Stimulated activated CD4-positive, alpha-beta T cell treated with anti-CD3 and anti-CD28 coated beads, Interleukin-1b, Interleukin-23, amount 100 ng/mL, for 48 hours (primary cell): Measurements from ENCODE around the gene DRD4.

Experiments
- DNase-seq: peaks from one replicate; pipeline ENCODE4 v3.0.0-alpha.2; 2020

Gene DRD4

DNA sequence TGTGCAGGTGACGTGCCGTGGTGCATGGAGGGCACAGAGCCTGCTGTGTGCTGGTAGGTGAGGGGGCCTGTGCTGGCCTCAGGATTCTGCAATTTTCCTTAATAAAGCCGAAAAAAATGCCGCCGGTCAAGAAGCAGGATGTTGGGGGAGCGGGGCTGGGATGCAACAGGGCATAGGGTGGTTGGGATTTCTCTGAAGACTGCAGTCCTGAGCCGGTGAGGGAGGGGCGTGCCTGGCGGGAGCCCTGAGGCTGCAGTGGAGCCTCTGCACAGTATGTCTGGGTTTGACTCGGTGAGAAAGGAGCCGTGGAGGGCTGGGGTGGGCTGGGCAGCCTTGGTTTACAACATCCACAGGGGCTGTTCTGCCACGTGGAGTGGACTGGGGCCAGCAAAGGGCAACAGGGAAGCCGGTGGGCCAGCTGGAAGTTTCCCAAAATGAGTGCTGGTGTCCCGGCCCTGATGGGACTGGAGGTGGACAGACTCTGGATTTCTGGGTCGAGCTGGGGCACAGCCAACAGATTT is 13.7 kb upstream of the DRD4 start:
- no peak for DNase-seq

DNA sequence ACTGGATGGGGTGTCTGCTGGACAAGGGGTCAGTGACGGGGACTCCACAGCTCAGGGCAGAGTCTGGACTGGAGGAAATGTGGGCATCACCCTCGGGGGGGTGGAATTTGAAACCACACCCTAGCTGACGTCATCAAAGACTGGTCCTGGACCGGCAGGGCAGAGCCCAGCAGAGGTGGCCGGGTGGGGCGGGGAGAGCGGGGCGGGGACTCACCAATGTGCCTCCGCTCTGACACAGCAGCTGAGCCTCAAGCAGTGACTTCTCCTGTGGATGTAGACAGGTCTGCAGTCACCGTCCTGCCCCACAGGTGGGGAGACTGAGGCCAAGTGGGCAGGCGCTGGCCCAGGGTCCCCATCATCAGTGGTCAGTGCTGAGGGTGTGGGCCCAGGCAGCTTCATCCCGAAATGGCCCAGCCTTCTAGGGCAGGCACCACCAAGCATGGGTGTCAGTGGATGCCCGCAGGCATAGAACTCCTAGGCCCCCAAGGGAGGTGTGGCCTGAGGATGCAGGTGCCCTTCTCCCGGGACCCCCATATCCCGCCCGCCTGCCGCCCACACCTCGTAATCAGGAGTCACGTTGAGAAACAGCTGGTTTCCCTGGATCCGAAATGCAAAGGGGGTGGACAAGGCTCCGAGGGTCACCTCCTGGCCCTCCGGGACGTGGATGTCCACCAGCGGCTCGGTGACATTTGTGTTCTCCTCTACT is 12.9 kb upstream of the DRD4 start:
- no peak for DNase-seq

DNA sequence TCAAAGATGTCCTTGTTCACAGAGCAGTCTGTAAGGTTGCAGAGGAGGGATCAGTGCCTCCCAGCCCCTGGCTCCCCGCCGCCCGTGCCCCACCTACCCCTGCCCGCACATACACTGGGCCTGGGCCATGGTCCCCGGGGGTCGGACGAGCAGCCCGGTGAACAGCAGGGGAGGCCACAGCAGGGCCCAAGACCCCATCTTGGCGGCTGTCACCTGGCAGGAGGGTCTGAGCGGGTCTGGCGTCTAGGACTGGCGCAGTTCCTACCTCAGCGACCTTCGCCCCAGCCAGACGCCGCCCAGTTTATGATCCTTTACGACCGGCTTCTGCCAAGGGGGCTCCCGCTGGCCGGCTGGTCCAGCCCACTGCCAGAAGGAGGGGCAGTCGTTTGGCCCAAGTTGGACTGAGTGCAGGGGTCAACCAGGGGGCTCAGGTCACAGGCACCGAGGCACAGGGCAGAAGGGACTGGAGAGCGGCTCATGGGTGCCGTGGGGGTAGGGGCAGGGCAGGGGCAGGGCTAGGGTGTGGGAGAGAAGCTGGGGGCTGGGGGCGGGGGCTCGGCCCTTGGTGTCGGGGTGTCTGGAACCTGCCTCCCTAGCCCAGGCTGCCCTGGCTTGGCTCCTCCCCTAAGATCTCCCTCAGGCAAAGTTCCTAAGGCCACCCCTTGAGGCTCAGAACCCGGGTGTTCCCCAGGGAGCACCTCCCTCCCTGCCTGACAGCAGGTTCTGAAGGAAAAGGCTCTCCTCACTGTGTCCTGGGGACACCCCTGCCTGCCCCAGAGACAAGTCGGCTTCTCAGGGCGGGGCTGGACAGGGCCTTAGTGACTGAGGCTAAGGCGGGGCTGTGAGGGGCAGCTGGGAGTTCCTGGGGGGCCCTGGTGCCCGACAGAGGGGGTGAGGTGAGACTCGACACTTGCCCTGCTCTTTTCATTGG is 12.1 kb upstream of the DRD4 start, which contains the start of gene CDHR5:
Gene CDHR5 (minus strand): TSS at position 251 of the 931 bp plus-strand sequence. CDS start 53 bp downstream, at position 198.
- no peak for DNase-seq

DNA sequence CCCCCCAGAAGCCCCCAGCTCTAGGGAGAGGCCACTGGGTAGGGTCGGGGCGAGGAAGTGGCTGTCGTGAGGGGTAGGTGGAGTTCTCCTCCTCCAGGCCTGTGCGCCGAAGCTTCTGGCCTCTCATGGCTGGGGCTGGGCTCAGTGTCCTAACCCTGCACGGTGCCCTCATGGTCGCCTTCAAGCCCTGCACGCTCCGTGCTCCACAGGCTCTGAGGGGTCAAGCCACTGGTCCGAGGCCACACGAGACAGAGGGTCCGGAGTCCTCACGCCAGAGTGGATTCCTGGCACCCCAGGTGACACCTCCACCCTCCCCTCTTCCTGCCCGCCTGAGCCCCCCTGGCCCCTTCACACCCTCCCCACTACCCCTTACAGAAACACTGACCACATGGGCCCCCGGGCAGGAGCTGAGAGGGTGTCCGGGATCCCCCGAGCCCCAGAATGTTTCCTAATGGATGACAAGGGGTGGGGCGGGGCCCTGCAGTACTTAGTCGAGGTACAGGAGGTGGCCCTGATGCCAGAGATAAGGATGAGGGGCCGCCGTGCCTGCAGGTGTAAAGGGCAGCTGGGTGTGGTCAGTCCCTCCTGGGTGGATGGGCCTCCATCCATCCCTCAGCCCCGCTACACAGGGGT is 11.3 kb upstream of the DRD4 start:
- DNase-seq = no peak

DNA sequence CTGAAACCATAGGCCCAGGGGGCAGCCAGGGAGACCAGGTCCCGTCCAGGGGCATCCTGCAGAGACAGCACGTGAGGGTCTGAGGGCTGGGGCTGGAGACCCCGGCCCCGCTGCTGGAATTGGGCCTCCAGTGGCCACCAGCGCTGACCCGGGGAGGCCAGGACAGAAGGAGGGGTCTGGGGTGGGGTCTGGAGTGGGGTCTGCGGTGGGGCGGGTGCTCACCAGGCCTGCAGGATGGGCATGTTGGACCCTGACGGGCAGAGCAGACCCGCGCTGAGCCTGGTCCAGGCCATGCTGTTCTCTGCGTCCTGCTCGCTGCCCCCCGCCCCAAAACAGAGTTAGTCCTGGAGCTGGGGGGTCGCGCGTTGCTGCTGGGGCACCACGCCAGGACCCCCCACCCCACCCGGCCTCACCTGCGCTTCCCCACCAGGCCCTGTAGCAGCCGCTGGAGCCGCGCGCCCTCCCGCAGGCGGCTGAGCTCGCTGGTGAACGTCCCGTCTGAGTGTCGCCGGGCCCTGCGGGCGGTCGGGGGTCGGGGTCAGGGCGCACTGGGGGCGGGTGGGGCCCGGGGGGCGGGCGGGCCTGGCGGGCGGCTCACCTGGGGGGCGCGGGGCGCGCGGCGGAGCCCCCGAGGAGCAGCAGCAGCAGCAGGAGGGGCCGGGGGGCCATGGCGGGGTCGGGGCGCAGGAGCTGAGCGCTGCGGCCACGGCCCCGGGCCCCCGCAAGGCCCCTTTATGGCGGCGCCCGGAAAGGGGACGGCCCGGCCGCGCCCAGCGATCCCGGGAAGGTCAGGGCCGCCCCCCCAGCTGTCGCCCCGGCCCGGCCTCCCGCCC is 10.4 kb upstream of the DRD4 start, which contains the start of gene SCT:
Gene SCT (minus strand): TSS at position 707 of the 833 bp plus-strand sequence. CDS start 38 bp downstream, at position 669.
- DNase-seq = no peak

DNA sequence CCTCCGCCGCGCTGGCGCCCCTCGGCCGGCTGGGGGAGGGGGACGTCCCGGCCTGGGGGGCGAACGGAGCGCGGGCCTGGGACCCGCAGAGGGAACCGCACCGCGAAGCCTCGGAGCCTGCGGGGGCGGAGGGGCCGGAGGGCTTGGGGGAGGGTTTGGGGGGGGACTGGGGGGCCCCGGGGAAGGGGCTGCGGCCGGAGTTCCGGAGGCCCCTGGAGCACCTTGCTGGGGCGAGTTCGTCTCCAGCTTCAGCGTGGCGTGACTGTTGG is 9.8 kb upstream of the DRD4 start:
- no peak for DNase-seq

DNA sequence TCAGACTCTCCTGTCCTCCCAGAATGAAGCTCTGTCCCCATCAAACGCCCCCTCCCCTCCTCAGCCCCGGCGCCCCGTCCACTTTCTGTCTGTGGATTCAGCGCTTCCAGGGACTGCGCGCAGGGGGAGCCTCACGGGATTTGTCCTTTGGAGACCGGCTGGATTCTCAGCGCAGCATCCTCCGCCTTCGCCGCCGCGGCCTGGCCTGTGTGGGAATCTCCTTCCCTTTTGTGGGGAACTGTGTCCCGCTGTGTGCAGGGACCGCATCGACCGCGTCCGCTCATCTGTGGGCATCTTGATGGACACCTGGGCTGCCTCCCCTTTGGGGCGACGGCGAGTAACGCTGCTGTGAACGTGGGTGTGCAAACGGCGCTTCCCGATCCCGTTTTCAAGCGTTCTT is 9.0 kb upstream of the DRD4 start:
- DNase-seq = no peak

DNA sequence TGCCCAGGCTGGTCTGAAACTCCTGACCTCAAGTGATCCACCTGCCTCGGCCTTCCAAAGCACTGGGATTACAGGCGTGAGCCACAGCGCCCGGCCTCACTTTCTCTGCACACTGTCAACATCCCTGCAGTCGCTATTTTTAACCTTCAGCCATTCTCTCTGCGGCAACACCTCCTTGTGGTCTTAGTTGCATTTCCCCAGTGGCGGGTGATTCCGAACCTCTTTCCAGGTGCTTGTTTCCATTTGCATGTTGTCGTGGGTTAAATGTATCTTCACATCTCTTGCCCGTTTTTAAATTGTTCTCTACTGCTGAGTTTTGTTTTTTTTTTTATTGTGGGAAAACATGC is 7.9 kb upstream of the DRD4 start:
- DNase-seq = no peak

DNA sequence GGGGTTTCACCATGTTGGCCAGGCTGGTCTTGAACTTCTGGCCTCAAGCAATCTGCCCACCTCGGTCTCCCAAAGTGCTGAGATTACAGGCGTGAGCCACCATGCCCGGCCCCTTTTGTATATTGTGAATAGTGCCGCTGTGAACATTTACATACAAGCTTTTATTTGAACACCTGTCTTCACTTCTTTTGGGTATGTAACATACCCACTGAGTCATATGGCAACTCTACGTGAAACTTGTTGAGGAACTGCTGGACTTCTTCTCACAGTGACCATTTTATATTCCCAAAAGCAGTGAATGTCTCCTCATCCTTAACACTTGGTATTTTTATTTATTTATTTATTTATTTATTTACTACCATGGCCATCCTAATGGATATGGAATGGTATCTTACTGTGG is 6.2 kb upstream of the DRD4 start:
- no peak for DNase-seq

DNA sequence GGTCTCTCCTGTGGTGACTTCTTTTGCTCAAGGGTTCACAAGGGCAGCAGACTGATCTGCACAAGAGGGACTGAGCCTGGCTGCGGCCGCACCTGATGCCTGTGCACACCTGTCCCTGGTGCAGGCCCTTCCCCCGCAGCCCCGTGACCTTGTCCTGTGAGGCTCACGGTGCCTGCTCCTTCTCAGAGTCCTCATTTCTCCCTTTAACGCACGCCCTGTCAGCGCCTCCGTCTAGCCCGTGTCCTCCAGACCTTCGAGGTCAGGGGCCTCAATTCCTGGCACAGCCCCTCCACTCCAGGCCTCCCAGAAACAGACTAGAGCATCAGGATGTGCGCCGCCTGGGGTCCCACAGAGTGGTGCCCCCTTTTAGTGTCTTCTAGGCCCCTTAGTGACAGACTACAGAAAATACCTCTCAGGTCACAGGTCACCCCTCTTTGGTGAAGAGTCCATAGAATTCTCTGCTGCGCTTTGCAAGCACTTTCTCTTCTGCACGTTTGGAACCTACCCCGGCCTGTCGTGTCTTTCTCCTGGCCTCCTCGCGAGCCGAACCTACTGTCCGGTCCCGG is 1.0 kb upstream of the DRD4 start:
- no peak for DNase-seq

DNA sequence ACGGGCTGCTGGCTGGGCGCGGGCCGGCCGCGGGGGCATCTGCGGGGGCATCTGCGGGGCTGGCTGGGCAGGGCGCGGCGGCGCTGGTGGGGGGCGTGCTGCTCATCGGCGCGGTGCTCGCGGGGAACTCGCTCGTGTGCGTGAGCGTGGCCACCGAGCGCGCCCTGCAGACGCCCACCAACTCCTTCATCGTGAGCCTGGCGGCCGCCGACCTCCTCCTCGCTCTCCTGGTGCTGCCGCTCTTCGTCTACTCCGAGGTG is 194 bp downstream of the DRD4 start:
- DNase-seq = no peak

DNA sequence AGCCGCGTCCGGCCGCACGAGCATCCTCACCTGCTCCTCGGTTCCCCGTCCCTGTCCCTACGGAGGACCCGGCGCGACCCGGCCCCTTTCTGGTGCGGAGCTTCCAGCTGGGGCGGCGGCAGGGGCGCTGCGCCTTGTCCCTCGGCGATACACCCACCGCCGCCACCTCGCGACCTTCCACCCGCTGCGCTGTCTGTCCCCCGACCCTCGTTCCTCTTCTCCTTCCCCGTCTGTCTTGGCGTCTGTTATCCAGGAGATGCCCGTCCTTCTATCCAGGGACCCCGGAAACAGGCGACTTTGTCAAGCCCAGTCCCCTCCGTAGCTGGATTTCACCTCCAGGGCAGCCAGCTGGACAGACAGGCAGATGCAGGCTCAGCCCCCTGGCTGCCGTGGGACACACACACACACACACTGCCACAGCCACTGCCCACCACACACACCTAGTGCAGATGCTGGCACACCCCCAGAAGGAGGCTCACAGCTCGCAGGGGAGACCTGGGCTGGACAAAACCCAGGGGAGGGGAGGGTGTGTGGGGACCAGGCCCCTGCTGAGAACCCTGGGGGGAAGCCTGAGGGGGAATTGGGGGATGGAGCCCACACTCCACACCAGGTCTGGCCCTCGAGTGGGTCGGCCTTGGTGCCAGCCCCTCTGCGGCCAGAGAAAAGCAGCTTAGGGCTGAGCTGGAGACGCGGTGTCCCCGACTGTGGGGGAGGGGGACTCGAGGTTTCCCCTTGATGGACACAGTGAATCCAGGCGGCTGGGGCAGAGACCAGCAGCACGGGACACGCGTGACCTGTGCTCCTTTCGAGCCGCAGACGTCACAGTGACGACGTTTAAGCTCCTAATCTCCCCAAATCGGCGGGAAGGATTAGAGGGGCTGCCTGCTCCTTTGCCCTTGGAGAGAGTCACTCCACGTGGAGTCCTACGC is 788 bp downstream of the DRD4 start:
- no peak for DNase-seq

DNA sequence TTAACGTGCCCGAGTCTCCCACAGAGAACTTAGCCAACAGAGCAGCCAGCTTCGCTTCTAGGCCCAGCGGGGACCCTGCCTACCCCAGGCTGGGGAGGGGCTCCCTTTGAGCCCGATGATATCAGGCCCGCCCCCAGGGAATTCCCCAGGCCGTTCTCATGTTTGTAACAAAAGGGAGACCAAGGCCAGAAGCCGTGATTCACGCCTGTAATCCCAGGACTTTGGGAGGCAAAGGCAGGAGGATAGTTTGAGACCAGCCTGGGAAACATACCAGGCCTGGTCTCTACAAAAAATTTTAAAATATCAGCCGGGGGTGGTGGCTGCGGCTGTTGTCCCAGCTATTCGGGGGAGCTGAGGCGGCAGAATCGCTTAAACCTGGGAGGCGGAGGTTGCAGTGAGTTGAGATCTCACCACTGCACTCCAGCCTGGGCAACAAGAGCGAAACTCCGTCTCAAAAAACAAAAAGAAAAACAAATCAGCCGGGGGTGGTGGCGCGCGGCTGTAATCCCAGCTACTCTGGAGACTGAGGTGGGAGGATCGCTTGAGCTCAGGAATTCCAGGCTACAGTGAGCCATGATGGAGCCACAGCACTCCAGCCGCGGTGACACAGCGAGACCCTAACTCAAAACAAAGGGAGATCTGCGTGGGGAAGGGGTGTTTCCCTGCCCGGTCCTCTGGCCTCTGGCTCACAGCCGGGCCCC is 1.7 kb downstream of the DRD4 start:
- DNase-seq = no peak

DNA sequence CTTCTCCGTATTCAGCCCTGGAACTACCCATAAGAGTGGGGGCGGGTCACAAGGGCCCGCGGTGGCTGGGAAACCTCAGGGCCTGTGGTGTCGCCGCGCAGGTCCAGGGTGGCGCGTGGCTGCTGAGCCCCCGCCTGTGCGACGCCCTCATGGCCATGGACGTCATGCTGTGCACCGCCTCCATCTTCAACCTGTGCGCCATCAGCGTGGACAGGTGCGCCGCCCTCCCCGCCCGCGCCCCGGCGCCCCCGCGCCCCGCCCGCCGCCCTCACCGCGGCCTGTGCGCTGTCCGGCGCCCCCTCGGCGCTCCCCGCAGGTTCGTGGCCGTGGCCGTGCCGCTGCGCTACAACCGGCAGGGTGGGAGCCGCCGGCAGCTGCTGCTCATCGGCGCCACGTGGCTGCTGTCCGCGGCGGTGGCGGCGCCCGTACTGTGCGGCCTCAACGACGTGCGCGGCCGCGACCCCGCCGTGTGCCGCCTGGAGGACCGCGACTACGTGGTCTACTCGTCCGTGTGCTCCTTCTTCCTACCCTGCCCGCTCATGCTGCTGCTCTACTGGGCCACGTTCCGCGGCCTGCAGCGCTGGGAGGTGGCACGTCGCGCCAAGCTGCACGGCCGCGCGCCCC is 2.4 kb downstream of the DRD4 start:
- no peak for DNase-seq

DNA sequence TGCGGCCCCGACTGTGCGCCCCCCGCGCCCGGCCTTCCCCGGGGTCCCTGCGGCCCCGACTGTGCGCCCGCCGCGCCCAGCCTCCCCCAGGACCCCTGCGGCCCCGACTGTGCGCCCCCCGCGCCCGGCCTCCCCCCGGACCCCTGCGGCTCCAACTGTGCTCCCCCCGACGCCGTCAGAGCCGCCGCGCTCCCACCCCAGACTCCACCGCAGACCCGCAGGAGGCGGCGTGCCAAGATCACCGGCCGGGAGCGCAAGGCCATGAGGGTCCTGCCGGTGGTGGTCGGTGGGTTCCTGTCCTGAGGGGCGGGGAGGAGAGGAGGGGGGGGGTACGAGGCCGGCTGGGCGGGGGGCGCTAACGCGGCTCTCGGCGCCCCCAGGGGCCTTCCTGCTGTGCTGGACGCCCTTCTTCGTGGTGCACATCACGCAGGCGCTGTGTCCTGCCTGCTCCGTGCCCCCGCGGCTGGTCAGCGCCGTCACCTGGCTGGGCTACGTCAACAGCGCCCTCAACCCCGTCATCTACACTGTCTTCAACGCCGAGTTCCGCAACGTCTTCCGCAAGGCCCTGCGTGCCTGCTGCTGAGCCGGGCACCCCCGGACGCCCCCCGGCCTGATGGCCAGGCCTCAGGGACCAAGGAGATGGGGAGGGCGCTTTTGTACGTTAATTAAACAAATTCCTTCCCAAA is 3.1 kb downstream of the DRD4 start:
- no peak for DNase-seq

DNA sequence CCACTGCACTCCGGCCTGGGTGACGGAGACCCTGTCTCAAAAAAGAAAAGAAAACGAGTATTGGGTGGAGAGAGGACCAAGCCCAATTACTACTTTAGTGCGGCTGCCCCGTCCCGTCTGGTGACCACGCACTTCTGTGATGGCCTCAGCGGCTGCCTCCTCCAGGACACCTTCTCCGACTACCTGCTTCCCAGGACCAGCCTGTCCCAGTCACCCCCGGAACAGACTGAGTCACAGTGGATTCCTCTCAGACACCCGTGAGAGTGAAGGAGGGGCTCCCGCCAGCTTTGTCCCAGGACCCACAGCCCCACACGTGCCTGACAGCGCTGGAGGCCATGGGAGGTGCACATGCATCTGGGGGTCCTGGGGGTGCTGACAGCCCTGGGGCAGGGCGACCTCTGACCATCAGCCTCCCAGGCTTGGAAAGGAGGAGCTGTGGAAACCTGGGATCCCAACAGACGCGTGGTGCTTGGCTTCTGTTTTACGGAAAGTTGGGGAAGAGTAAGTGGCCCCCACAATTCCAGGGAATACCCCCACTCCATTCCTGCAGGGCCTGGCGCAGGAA is 4.8 kb downstream of the DRD4 start:
- no peak for DNase-seq

DNA sequence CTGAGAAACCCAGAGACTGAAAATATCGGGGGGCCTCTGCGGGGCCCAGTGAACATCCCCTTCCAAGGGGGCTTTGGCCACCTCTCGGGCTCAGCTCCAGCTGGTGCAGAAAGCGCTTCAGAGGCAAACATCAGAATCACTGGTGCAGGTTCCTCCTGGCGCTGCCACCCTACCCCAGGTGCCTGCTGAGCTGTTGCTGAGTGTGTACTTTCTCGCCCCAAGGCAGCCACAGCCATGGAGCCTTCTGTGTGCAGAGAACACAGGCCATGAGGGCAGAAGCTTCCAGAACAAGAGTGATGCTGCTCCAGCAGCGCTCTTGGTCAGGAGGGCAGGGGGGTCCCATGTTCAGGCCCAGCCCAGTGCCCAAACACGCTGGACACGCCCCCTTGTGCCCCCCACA is 6.3 kb downstream of the DRD4 start:
- no peak for DNase-seq

DNA sequence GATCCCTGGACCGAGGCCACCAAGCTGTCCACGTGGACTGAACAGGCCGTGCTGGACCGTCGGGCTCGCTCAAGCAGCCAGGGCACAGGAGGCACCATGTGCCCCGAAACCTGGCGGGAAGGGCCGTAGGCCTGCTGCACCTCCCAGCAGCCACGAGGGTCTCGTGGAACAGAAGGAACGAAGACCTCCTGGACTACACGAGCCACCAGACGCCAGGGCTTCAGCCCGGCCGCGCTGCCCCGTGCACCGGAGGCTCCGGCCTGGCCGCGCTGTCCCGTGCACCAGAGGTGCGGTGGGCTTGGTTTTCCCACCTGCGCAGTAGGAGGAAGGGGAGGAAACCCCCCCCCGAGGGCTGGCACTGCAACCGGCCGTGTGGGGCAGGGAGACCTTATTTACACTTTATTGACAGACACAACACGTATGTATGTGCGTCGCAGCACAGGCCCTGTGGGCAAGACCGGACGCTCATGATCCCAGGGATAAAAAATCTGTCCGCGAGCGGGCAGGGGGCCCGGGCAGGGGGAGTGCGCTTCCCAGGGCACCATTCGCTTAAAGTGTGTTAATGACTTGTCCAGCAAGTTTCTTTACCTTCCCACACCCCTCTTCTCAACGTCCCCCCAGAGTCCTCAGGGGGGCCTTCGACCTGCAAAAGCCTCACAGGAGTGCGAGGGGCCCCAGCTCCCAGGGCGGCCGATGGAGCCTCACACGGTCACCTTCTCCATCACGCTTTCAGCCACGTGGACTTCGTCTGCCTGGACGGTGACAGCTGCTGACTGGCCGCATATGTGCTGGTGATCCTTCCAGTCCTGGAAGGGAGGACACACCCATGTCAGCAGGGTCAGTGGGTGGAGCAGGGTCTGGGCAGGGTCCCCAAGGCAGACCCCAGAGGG is 7.0 kb downstream of the DRD4 start:
- DNase-seq = no peak
